H9 (cell line): ENCODE data around the gene HAT1. TPM values are rescaled to one million over a fixed set of nuclear protein-coding genes. Genes with fewer than 3 reads are reported as not detected.

ENCODE experiments used
- DNase-seq: peaks from one replicate; pipeline ENCODE4 v3.0.0-alpha.2; 2017
- H2AFZ ChIP-seq: one replicate; pipeline ENCODE4 v1.6.1; 2013; ENCODE audit warnings: mild to moderate bottlenecking, low read length, control low read depth, moderate library complexity
- H2AK5ac ChIP-seq: 2 replicates; pipeline ENCODE4 v1.6.1; 2013; ENCODE audit warnings: low read length, control low read depth, mixed read lengths; ENCODE audit not compliant: insufficient read length
- H2BK120ac ChIP-seq: one replicate; pipeline ENCODE4 v1.6.1; 2013; ENCODE audit warnings: low read depth, mild to moderate bottlenecking, low read length, control low read depth, inconsistent platforms; ENCODE audit not compliant: poor library complexity, severe bottlenecking
- H2BK12ac ChIP-seq: 2 replicates; pipeline ENCODE4 v1.6.1; 2013; ENCODE audit warnings: low read length, control low read depth, mixed read lengths, low read depth; ENCODE audit not compliant: insufficient read length
- H2BK15ac ChIP-seq: 2 replicates; pipeline ENCODE4 v1.6.1; 2013; ENCODE audit warnings: low read depth, low read length, control low read depth
- H2BK20ac ChIP-seq: one replicate; pipeline ENCODE4 v1.6.1; 2013; ENCODE audit warnings: low read depth, mild to moderate bottlenecking, low read length, control low read depth, inconsistent platforms; ENCODE audit not compliant: poor library complexity, severe bottlenecking
- H2BK5ac ChIP-seq: 2 replicates; pipeline ENCODE4 v1.6.1; 2013; ENCODE audit warnings: low read length, control low read depth, mixed read lengths; ENCODE audit not compliant: insufficient read length
- H3K14ac ChIP-seq: 2 replicates; pipeline ENCODE4 v1.6.1; 2013; ENCODE audit warnings: low read length, control low read depth; ENCODE audit not compliant: insufficient read depth
- H3K18ac ChIP-seq: 2 replicates; pipeline ENCODE4 v1.6.1; 2013; ENCODE audit warnings: low read depth, mild to moderate bottlenecking, mixed read lengths, low read length, control low read depth; ENCODE audit not compliant: insufficient read length
- H3K23ac ChIP-seq: 2 replicates; pipeline ENCODE4 v1.6.1; 2013; ENCODE audit warnings: low read length, control low read depth, mixed read lengths, low read depth; ENCODE audit not compliant: insufficient read length
- H3K23me2 ChIP-seq: 2 replicates; pipeline ENCODE4 v1.6.1; 2013; ENCODE audit warnings: low read depth, mild to moderate bottlenecking, mixed read lengths, low read length, control low read depth; ENCODE audit not compliant: insufficient read length, poor library complexity, severe bottlenecking
- H3K27ac ChIP-seq: 2 replicates; pipeline ENCODE4 v1.5.1; 2013; ENCODE audit warnings: low read length, control low read depth, mixed read lengths, low read depth; ENCODE audit not compliant: insufficient read length
- H3K27me3 ChIP-seq: 2 replicates; pipeline ENCODE4 v1.6.1; 2013; ENCODE audit warnings: low read length, control low read depth, inconsistent platforms; ENCODE audit not compliant: insufficient read depth
- H3K4ac ChIP-seq: 2 replicates; pipeline ENCODE4 v1.6.1; 2013; ENCODE audit warnings: low read depth, mild to moderate bottlenecking, control low read depth, inconsistent platforms, low read length, moderate library complexity
- H3K4me1 ChIP-seq: 2 replicates; pipeline ENCODE4 v1.6.1; 2013; ENCODE audit warnings: low read length, control low read depth, inconsistent platforms; ENCODE audit not compliant: insufficient read depth
- H3K4me2 ChIP-seq: 2 replicates; pipeline ENCODE4 v1.6.1; 2013; ENCODE audit warnings: low read length, control low read depth, mixed read lengths; ENCODE audit not compliant: insufficient read length, insufficient read depth
- H3K56ac ChIP-seq: 2 replicates; pipeline ENCODE4 v1.6.1; 2013; ENCODE audit warnings: low read depth, mild to moderate bottlenecking, mixed read lengths, low read length, control low read depth; ENCODE audit not compliant: insufficient read length
- H3K79me1 ChIP-seq: 2 replicates; pipeline ENCODE4 v1.6.1; 2013; ENCODE audit warnings: low read depth, mild to moderate bottlenecking, moderate library complexity, low read length, control low read depth, inconsistent platforms; ENCODE audit not compliant: insufficient read depth, poor library complexity, severe bottlenecking
- H3K79me2 ChIP-seq: 2 replicates; pipeline ENCODE4 v1.6.1; 2013; ENCODE audit warnings: low read length, control low read depth, inconsistent platforms; ENCODE audit not compliant: insufficient read depth
- H3K9ac ChIP-seq: 2 replicates; pipeline ENCODE4 v1.6.1; 2013; ENCODE audit warnings: low read length, control low read depth, mixed read lengths; ENCODE audit not compliant: insufficient read length; ENCODE audit errors: extremely low read depth
- H3K9me3 ChIP-seq: one replicate; pipeline ENCODE4 v1.6.1; 2013; ENCODE audit warnings: low read depth, low read length, inconsistent platforms; ENCODE audit not compliant: control insufficient read depth
- H3T11ph ChIP-seq: one replicate; pipeline ENCODE4 v1.6.1; 2013; ENCODE audit warnings: mild to moderate bottlenecking, low read length, control low read depth, inconsistent platforms
- H4K20me1 ChIP-seq: one replicate; pipeline ENCODE4 v1.6.1; 2013; ENCODE audit not compliant: control insufficient read depth, insufficient read length, insufficient read depth
- H4K5ac ChIP-seq: 2 replicates; pipeline ENCODE4 v1.6.1; 2013; ENCODE audit warnings: low read depth, mild to moderate bottlenecking, mixed read lengths, low read length, control low read depth; ENCODE audit not compliant: insufficient read length
- H4K8ac ChIP-seq: replicated peaks from 2 replicates; pipeline ENCODE4 v1.6.1; 2013; ENCODE audit warnings: low read length, control low read depth, mixed read lengths, low read depth; ENCODE audit not compliant: insufficient read length
- H4K91ac ChIP-seq: 2 replicates; pipeline ENCODE4 v1.6.1; 2013; ENCODE audit warnings: low read depth, mild to moderate bottlenecking, moderate library complexity, mixed read lengths, low read length, control low read depth; ENCODE audit not compliant: insufficient read length
- H3K27ac Mint-ChIP-seq, 3 experiments: 2 replicates in 2 of 3; 3 replicates in 1 of 3; pipeline ENCODE4 v1.8.0; 2020 to 2021; ENCODE audit warnings: mixed read lengths in 3 of 3, mild to moderate bottlenecking in 1 of 3, moderate library complexity in 1 of 3
- H3K27me3 Mint-ChIP-seq: 2 replicates; pipeline ENCODE4 v1.8.0; 2021; ENCODE audit warnings: low read depth, mild to moderate bottlenecking, moderate library complexity, mixed read lengths
- H3K36me3 Mint-ChIP-seq, 3 experiments: 2 replicates in 2 of 3; 3 replicates in 1 of 3; pipeline ENCODE4 v1.8.0; 2020 to 2021; ENCODE audit warnings: low read depth in 3 of 3, mixed read lengths in 3 of 3; ENCODE audit not compliant: insufficient read depth in 1 of 3
- H3K4me1 Mint-ChIP-seq, 2 experiments: 2 replicates each; pipeline ENCODE4 v1.8.0; 2020; ENCODE audit warnings: mixed read lengths in 2 of 2
- H3K4me3 Mint-ChIP-seq, 2 experiments: 2 replicates in 1 of 2; 3 replicates in 1 of 2; pipeline ENCODE4 v1.8.0; 2020 to 2021; ENCODE audit warnings: mild to moderate bottlenecking in 2 of 2, mixed read lengths in 2 of 2, moderate library complexity in 1 of 2
- H3K9me3 Mint-ChIP-seq, 2 experiments: 2 replicates in 1 of 2; 3 replicates in 1 of 2; pipeline ENCODE4 v1.8.0; 2020; ENCODE audit warnings: mild to moderate bottlenecking in 2 of 2, mixed read lengths in 2 of 2, moderate library complexity in 1 of 2
- CTCF ChIP-seq: fragments of 200-600 bp; sonication (generic); conservative IDR thresholded peaks from 3 replicates; pipeline ENCODE4 v1.8.0; 2021; ENCODE audit warnings: antibody characterized with exemption, mild to moderate bottlenecking
- WGBS: extraction: QIAGEN DNeasy Blood & Tissue Kit; methylation state at CpG from one replicate; pipeline ENCODE4 v1.1.7; 2013; ENCODE audit warnings: missing lambda C conversion rate, low lambda C conversion rate, mixed read lengths; ENCODE audit not compliant: insufficient read length; ENCODE audit errors: extremely low coverage; 5-methylcytosine and 5-hydroxymethylcytosine counted together
- total RNA-seq: library from RNA; stranded (reverse); gene quantifications from 2 replicates; pipeline ENCODE4 v1.2.1, GENCODE V29; 2021

The HAT1 gene
- total RNA-seq, 1 experiment from 2014 or later: 73.0 TPM

DNA sequence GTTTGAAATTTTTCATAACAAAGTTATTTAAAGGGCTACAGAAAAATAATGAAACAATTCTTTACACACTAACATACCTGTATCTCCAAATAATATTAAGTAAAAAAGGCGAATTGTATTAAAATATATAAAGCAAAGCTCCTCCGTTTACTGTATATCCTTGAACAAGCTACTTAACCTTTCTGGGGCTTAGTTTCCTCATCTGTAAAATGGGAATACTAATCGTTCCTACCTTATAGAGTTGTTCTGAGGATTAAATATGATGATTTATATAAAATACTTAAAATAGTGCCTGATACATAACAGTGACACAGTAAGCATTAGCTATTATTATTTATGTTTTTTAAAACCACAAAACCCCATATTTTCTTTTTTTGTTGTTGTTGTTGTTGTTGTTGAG, 41.5 kb upstream of the HAT1 start:
- H3K23me2 ChIP-seq: no peaks in the 10 kb centered on the region
- no CpG with 5 or more reads among the region's 3 CpGs for WGBS

More for the DNA sequence above, 41.5 kb upstream of the HAT1 start:
- Histone ChIP-seq H4K20me1 (no peaks in the 10 kb centered on the region), H3K27ac (no peak overlapping the region), H2BK20ac (no peak overlapping the region), H2BK12ac (no peak overlapping the region), H4K91ac (no peak overlapping the region), H3K27me3 (no peaks in the 10 kb centered on the region), H2AK5ac (no peak overlapping the region), H4K5ac (no peak overlapping the region), H3K4me2 (no peak overlapping the region), H3K56ac (no peak overlapping the region), H3K18ac (no peak overlapping the region), H2AFZ (no peak overlapping the region), H3K9me3 (no peaks in the 10 kb centered on the region), H2BK5ac (no peak overlapping the region), H3K79me1 (no peaks in the 10 kb centered on the region), H3K14ac (no peak overlapping the region), H3K4ac (no peak overlapping the region), H3K79me2 (no peaks in the 10 kb centered on the region), H3K23ac (no peak overlapping the region), H3T11ph (no peak overlapping the region), H2BK120ac (no peak overlapping the region), H4K8ac (no peak overlapping the region), H2BK15ac (no peak overlapping the region), H3K4me1 (no peaks in the 10 kb centered on the region), H3K9ac (no peak overlapping the region)
- Mint-ChIP-seq H3K4me1 (no peaks in the 10 kb centered on the region), H3K4me3 (no peak overlapping the region), H3K27ac (no peak overlapping the region), H3K36me3 (peaks cover 0 to 2% (median 0%) of the 10 kb centered on the region in 3 experiments; a peak in 1 of 7 replicates), H3K27me3 (no peaks in the 10 kb centered on the region), H3K9me3 (no peaks in the 10 kb centered on the region)
- TF ChIP-seq CTCF: no peak
- DNase-seq: no peak
